ENCODE results near the gene FAM174C.

GRCh38 chr19:1230783-1231489 lies 44.4 kb upstream of the FAM174C start:
- TF ChIP-seq CTCF (IDR thresholded peaks at IDR 0.05; ENCODE audit: low read length) (peak; percentile 10; the same call in 1 of the 2 replicates), EZH2 (IDR thresholded peaks at IDR 0.05; ENCODE audit: borderline replicate concordance, low read length) (no peak)

Measured in OCI-LY1 (cell line).